ELF-1 (cell line): ENCODE results near the gene GRAP2.

Experiments used
- DNase-seq: peaks from one replicate; pipeline ENCODE4 v3.0.0-alpha.2; 2016; ENCODE audit warnings: low read depth, low spot score

Gene GRAP2

DNA sequence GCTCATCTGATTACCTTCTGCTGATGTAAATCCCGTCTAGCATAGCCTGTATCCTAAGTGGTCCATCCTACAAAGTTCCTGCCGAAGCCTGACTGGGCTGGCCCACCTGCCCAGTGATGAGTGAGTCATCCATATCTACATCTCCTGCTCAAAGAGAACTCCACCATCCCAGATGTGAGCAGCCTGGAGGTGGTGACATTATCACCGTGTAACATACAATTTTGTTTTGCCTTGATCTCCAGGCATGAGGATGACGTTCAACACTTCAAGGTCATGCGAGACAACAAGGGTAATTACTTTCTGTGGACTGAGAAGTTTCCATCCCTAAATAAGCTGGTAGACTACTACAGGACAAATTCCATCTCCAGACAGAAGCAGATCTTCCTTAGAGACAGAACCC lies 64.9 kb downstream of the GRAP2 start:
- DNase-seq, result no peak

DNA sequence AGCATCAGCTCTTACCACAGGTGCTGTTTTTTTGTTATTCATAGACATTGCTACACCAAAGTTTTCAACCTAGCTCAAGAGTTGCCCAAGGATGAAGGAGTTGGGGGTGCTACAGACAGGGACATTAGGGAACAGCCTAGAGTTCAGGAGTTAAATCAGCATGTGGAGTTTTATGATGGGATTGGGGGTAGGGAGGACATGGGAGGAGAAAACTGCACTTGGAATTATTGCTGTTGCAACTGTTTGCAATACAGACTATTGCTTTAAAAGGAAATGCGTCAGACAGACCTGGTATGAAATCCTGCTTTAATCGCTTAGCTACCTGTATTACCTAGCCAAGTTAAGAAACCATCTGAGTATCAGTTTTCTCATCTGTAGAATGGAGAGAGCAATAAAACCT lies 65.6 kb downstream of the GRAP2 start:
- no peak for DNase-seq

DNA sequence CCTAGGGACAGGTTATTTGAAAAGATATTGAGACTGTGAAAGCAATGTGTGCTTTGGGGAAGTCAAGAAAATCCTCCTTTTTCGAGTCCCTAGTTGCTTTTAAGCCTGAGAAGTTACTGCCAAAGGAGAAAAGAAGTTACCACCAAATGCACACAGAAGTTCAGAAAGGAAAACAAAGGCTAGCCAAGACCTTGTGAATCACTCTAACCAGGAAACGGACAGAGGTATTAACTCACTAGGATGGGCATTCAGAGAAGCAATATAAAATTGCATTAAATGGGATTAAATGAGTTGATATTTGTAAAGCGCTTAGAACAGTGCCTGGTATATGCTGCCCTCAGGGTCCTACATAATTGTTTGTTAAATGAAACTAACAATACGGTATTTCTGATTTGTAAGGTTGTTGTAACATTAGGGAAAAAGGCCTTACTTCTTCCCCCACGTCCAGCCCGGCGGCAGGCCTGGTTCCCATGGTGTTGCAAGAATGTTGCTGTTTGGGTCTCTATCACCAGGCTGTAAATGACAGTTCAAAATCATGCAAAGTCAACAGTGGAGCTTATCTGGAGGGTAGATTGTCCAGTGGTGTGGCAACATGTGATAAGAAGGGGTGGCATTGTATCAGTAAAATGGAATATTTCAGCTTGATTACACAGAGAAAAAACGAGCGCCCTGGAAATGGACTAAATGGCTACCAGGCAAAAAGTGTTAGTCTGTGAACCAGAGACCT lies 66.4 kb downstream of the GRAP2 start:
- DNase-seq, result no peak

- DNase-seq, result no peak
Observed at GRCh38 chr22:39967996-39968972, 67.4 kb downstream of the GRAP2 start.

- no peak for DNase-seq
Observed at GRCh38 chr22:39970742-39971141, 69.9 kb downstream of the GRAP2 start.

- DNase-seq, result no peak
Observed at GRCh38 chr22:39972641-39973040, 71.8 kb downstream of the GRAP2 start.

- no peak for DNase-seq
Observed at GRCh38 chr22:39973656-39974055, 72.8 kb downstream of the GRAP2 start.

- DNase-seq, result no peak
Observed at GRCh38 chr22:39974065-39974464, 73.2 kb downstream of the GRAP2 start.

GRCh38 chr22:39979048-39979447 lies 78.2 kb downstream of the GRAP2 start:
- no peak for DNase-seq

- no peak for DNase-seq
Observed at GRCh38 chr22:39979458-39979857, 78.6 kb downstream of the GRAP2 start.

GRCh38 chr22:39980596-39980995 lies 79.7 kb downstream of the GRAP2 start:
- no peak for DNase-seq

GRCh38 chr22:39983346-39983745 lies 82.5 kb downstream of the GRAP2 start:
- DNase-seq, result no peak

GRCh38 chr22:39984006-39984405 lies 83.1 kb downstream of the GRAP2 start:
- no peak for DNase-seq

DNA sequence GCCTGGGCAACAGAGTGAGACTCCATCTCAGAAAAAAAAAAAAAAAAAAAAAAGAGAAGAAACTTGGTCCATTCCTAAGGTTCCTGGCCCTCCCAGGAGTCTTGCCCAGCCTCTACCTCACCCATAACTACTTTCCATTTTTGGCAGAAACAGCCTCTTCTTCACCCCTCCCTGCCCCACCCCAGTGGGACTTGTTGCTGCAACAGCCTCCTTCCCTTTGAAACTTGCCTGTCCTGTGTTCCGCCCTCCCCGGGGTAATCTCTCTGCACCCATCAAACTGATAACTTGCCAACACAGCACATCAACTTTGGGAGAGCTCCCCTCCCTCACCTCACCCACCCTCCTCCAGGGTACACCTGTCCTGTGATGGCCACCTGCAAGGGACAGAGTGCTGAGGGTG lies 83.9 kb downstream of the GRAP2 start:
- DNase-seq, result no peak

DNA sequence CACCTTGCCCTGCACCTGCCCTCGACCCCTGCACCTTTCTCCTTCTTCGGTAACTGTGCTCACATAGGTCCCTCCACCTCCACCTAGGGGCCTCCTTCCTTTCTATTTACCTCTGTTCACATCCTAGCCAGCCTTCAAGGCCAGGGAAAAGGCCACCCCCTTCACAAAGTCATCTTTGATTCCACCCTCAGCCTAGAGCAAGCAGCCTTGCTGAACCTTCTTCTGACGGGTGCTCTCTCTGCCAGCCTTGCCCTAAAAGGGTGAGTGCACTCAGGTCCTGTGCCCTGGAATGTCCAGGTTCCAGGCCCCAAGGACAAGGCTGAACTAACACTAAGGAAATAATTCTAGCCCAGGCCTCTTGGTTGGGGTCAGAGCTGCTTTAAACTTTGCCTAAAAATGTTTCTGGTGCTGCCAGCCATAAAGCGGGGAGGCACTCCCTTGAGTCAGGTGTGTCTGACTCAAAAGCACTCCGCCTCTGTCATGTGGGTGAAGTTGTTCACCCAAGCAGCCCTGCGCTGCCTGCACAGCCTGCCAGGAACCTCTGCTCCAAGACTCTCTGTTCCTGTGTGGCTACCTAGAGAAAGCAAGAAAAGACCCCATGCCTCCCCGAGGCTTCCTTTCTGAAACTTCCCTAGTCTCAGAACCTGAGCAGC lies 84.6 kb downstream of the GRAP2 start:
- DNase-seq, result no peak

GRCh38 chr22:39988386-39989114 lies 87.7 kb downstream of the GRAP2 start:
- peak; percentile 39 for DNase-seq

DNA sequence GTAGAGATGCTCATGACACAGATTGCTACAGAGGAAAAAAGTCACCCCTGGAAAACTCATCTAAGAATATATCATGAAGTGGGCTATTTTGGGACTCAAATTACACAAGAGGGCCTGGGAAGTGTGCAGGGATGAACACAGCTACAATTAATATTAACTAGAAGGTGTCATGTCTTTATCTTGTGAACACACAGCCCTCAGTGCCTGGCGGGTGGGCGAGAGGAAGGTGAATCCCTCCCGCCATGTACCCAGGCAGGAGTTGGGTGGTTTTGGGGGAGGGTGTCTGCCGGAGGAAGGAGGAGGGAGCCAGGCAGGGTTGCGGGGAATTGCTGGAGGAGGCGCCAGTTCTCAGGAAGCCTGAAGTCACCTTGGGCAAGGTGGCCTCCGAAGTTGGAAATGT lies 88.7 kb downstream of the GRAP2 start:
- DNase-seq, result no peak

DNA sequence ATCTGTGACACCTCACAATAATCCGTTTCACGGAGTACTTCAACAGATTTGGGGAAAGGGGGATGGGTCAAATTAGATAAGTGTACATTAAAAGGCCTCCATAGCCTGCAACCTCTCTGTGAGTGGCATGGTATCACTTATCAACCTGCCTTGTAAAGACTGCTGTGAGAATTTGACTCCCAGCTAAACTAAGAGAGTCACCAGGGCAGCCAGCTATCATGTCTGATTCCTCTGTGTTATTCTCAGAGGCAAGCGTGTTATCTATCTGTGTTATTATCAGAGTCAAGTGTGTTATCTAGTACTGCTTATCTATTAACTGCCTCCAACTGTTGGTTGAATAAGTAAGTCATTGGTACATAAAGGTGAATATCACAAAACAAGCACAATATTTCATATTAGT lies 89.8 kb downstream of the GRAP2 start:
- DNase-seq, result no peak

DNA sequence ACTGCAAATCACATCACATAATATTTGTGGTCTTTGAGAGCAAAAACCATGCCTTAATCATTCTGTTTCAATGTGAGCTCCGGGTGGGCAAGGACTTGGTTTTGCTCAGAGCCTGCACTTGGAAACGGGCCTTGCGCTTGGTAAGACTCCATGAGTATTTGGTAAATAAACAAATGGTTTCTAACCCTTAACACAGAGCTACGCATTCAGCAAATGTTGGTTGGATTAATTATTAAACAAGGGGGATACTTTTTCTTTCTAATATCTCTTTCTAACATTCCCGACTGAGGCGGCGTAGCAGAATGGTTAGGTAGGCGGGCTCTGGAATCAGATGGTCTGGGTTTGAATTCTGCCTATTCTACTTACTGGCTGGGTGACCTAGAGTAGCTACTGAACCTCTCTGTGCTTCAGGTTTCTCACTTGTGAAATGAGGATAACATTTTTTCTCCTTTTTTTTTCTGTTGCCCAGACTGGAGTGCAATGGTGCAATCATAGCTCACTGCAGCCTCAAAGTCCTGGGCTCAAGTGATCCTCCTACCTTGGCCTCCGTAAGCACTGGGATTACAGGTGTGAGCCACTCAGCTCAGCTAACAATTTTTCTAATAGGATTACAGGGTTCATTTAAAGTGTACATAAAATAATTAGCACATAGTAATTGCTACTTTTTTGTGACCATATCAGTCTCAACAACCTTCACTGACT lies 90.4 kb downstream of the GRAP2 start:
- DNase-seq, result no peak

DNA sequence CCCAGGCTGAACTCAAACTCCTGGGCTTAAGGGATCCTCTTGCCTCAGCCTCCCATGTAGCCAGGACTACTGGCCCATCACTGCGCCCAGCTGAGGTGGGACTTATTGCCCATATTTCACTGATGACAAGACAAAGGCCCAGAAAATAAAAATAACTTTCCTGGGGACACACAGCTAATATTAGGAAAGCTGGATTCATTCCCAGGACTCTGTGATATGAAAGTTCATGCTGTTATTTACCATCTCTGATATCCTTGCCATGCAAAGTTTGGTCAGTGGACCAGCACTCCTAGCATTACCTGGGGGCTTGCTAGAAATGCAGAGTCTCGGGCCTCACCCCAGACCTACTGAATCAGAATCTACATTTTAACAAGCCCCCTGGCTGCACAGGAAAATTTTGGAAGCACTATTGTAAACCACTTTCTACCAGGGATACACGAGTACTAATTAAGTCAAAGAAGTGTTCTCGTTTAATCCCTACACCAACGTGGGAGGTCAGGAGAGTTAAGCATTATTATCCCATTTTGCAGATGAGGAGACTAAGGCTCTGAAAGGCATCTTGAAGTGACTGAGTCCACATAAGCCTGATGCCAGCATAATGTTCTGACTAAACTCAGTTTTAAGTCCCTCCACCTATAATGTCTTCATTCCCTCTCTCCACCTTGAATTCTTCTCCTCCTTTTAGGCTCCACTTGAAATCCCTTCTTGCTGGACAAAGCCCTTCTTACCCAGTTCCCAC lies 91.4 kb downstream of the GRAP2 start:
- DNase-seq, result no peak
